Nephron progenitor cell (in vitro differentiated cells): Measurements from ENCODE around the gene ZNF442.
"Not testable (repeated sequence)": the region's sequence is repeated elsewhere in the genome, so short reads cannot be mapped to it uniquely, and the experiment has no call there.

Experiments used
- DNase-seq: peaks from one replicate; pipeline ENCODE4 v3.0.0; 2021
- H3K27ac Mint-ChIP-seq: 2 replicates; pipeline ENCODE4 v1.8.0; 2021; ENCODE audit warnings: mild to moderate bottlenecking, moderate library complexity, mixed read lengths
- H3K27me3 Mint-ChIP-seq: 2 replicates; pipeline ENCODE4 v1.8.0; 2021; ENCODE audit warnings: mild to moderate bottlenecking, low read depth, mixed read lengths; ENCODE audit not compliant: poor library complexity
- H3K36me3 Mint-ChIP-seq: 2 replicates; pipeline ENCODE4 v1.8.0; 2021; ENCODE audit warnings: low read depth, mixed read lengths
- H3K4me1 Mint-ChIP-seq: 2 replicates; pipeline ENCODE4 v1.8.0; 2021; ENCODE audit warnings: mixed read lengths
- H3K4me3 Mint-ChIP-seq: 2 replicates; pipeline ENCODE4 v1.8.0; 2021; ENCODE audit warnings: mild to moderate bottlenecking, moderate library complexity, mixed read lengths
- H3K9me3 Mint-ChIP-seq: 2 replicates; pipeline ENCODE4 v1.8.0; 2021; ENCODE audit warnings: mild to moderate bottlenecking, moderate library complexity, mixed read lengths
- CTCF ChIP-seq: fragments of 200-600 bp; sonication (generic); IDR thresholded peaks from 2 replicates; pipeline ENCODE4 v1.5.0; 2021; ENCODE audit warnings: antibody characterized with exemption

Gene ZNF442

GRCh38 chr19:12365236-12366162 is at the start of gene ZNF442:
TSS of gene ZNF442 (minus strand) at chr19:12365683. CDS start at chr19:12363631, 2,052 bp downstream.
- H3K27me3 Mint-ChIP-seq, result peaks cover 10% of the 10 kb centered on the region
- peaks cover 88% of the 10 kb centered on the region for H3K9me3 Mint-ChIP-seq
- H3K4me3 Mint-ChIP-seq, result peak within 1 kb of the TSS; percentile 93
- peak within 1 kb of the TSS; percentile 99 for H3K27ac Mint-ChIP-seq
- H3K4me1 Mint-ChIP-seq, result peaks cover 27% of the 10 kb centered on the region
- TF ChIP-seq CTCF, result peak; percentile 32
- DNase-seq, result peak; percentile 96
- peaks cover 30% of the 10 kb centered on the region for H3K36me3 Mint-ChIP-seq

GRCh38 chr19:12411893-12412292 is 46.4 kb upstream of the ZNF442 start:
- TF ChIP-seq CTCF, result no peak
- H3K36me3 Mint-ChIP-seq, result peaks cover 64% of the 10 kb centered on the region
- H3K9me3 Mint-ChIP-seq, result peaks cover 75% of the 10 kb centered on the region
- H3K4me3 Mint-ChIP-seq, result no peak overlapping the region
- peaks cover 12% of the 10 kb centered on the region for H3K27me3 Mint-ChIP-seq
- H3K4me1 Mint-ChIP-seq, result no peaks in the 10 kb centered on the region
- DNase-seq, result no peak
- no peak overlapping the region for H3K27ac Mint-ChIP-seq

GRCh38 chr19:12400633-12401502 is 35.4 kb upstream of the ZNF442 start, which contains the start of gene ZNF799:
TSS of gene ZNF799 (minus strand) at chr19:12401271. CDS start at chr19:12401070, 201 bp downstream.
- Mint-ChIP-seq H3K27ac (peak within 1 kb of the TSS; percentile 68), H3K27me3 (no peaks in the 10 kb centered on the region), H3K9me3 (peaks cover 66% of the 10 kb centered on the region), H3K4me1 (peaks cover 6% of the 10 kb centered on the region), H3K4me3 (peak within 1 kb of the TSS; percentile 88), H3K36me3 (peaks cover 37% of the 10 kb centered on the region)
- DNase-seq, result peak; percentile 90
- TF ChIP-seq CTCF, result no peak

- peak; percentile 36 for DNase-seq
These were observed 34.6 kb upstream of the ZNF442 start for GRCh38 chr19:12399901-12400632.

GRCh38 chr19:12391148-12391547 is 25.7 kb upstream of the ZNF442 start:
- Mint-ChIP-seq H3K9me3 (peaks cover 87% of the 10 kb centered on the region), H3K36me3 (peaks cover 78% of the 10 kb centered on the region)
- not testable (repeated sequence) for H3K27ac Mint-ChIP-seq, H3K4me1 Mint-ChIP-seq, H3K4me3 Mint-ChIP-seq, DNase-seq, H3K27me3 Mint-ChIP-seq

More at GRCh38 chr19:12399901-12400632, 34.6 kb upstream of the ZNF442 start:
- Mint-ChIP-seq H3K36me3 (peaks cover 38% of the 10 kb centered on the region), H3K9me3 (peaks cover 66% of the 10 kb centered on the region), H3K4me3 (peak overlapping the region; percentile 88)
- H3K27ac Mint-ChIP-seq, H3K27me3 Mint-ChIP-seq, H3K4me1 Mint-ChIP-seq: not testable (repeated sequence)

- not testable (repeated sequence) for H3K4me1 Mint-ChIP-seq, H3K27me3 Mint-ChIP-seq, H3K4me3 Mint-ChIP-seq, H3K27ac Mint-ChIP-seq, DNase-seq
- H3K36me3 Mint-ChIP-seq, result peaks cover 40% of the 10 kb centered on the region
- H3K9me3 Mint-ChIP-seq, result peaks cover 79% of the 10 kb centered on the region
These were observed 20.9 kb upstream of the ZNF442 start for GRCh38 chr19:12386365-12386764.

- peaks cover 85% of the 10 kb centered on the region for H3K9me3 Mint-ChIP-seq
- H3K4me3 Mint-ChIP-seq, result no peak overlapping the region
These were observed 14.9 kb upstream of the ZNF442 start for GRCh38 chr19:12380444-12380737.

More at GRCh38 chr19:12380444-12380737, 14.9 kb upstream of the ZNF442 start:
- Mint-ChIP-seq H3K36me3 (peaks cover 22% of the 10 kb centered on the region), H3K27me3 (peaks cover 4% of the 10 kb centered on the region), H3K27ac (no peak overlapping the region), H3K4me1 (no peaks in the 10 kb centered on the region)
- no peak for TF ChIP-seq CTCF
- DNase-seq, result no peak
